Activated effector memory CD4-positive, alpha-beta T cell treated with Interleukin-2 at 50 U/mL for 16 hours (primary cell): ENCODE data around the gene GLP1R.

Source experiments
- DNase-seq: peaks from one replicate; pipeline ENCODE4 v3.0.0-alpha.2; 2020

Gene GLP1R

GRCh38 chr6:39047434-39048327 lies 900 bp upstream of the GLP1R start:
- no peak for DNase-seq

DNA sequence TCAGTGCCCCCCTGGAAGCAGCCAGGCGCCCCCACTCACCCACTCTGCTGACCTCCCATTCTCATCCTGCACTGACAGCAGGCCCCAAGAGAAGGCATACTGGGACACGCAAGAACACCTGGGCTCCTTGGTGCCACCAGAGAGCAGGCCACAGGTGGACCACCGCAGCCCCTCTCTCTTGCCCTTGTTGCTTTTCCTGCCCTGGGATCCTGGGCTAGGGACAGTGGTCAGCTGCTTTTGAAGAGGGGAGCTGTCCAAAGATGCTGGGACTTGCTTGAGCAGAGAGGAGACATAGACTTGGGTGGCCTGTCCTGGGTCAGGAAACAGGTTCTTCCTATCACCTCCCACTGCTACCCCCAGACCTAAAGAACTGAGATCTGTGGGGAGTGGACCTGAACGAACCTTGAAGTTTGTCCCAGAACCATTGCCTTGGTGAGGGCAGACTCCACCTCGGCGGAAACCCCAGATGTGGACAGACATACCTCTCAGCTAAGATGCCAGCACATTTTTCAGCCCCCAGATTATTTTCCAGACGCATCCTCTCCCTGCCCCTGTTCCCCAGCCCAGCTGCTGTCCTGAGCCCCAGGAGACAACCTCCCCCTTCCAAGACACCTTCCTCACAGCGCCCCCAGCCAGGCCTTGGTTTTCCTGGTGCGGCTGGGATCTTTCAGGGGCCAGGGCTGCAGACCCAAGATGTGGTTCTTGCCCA lies 1.1 kb downstream of the GLP1R start:
- DNase-seq = no peak

- no peak for DNase-seq
Measured at GRCh38 chr6:39050453-39051112, 2.0 kb downstream of the GLP1R start.

DNA sequence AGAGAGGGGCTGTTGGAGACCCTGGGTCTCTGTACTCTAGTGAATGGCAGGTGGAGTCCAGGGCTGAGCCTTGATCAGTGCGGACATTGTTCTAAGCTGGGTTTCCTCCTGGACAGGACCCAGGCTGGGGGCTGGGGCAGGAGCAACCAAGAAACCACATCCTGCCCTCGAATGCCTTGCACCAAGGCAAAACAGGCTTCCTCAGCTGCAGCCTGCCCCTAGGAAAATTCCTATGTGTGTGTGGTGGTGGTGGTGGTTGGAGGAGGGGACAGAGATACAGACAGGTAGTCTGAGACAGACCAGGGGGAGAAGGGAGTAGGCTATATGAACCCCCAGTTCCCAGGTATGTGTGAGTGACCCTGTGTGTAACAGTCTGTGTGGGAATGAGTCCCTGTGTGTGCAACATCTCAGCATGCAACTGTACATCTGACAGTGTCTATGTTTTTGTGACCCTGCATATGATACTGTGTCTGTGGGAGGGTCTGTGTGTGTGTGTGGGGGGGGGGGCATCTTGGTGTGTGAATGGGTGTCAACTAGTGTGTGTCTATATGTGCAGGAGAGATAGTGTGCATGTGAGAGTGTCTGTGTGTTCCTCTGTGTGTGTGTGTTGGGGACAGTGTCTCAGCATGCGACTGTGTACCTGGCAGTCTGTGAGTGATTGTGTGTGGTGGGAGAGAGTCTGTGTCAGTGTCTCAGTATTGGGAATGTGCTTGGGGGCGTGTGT lies 3.0 kb downstream of the GLP1R start:
- DNase-seq = no peak

DNA sequence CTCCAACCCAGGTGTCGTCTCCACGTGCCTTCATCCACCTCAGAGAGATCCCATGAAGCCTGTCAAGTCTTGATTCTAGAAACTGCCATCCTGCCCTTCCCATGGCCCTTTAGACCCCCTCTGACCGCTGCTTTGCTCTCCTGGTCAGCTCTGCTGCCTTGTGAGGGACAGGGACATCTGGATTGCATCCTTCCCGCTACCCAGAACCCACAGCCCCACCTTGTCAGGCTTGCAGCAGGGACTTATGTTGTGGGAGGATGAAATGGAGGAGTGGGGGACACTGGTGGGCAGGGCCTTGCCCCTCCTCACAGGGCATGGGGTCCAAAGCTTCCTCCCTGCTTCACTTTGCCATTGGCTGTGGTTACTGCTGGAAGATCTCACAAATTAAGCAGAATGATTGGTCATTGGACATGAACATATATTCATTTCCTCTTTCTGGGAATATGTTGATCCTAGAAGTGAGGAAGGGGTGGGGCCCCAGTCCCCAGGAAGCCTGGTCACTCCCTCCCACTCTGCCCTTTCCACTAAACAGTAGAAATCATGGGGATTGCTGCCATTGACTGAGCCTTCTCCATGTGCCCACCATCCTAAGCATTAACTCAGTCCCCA lies 4.5 kb downstream of the GLP1R start:
- no peak for DNase-seq

DNA sequence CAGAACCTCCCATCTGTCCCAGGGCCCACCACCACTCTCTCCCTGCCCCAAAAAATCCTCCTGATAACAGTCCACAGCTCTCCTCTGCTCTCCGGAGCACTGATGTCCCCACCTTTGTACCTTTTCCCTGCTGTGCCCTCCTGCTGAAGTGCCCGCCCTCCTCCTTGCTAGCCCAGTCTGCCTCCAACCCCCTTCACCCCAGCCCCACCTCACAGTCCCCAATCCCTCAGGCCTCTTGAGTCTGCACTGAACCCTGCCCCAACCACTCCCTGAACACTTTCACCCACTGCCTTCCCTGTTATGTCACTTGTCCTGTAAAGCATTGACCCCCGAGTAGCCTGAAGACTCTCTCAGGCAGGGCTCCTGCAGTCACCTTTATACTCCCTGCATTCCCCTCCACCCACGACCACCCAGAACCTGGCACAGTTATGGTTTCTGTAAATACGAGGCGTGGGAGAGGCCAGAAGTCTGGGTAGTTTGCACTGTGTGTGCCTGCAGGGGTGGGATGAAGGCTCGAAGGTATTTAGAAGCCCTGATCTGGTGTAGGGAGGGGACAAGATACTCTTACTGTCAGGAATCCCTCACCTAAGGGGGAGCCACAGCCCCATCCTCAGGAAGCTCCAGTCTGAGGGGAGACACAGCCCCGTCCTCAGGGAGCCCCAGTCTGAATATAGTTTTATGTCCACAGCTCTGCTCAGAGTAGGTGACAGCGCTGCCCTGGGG lies 5.4 kb downstream of the GLP1R start:
- no peak for DNase-seq

- DNase-seq = no peak
Measured at GRCh38 chr6:39054577-39055142, 6.1 kb downstream of the GLP1R start.

- DNase-seq = no peak
Measured at GRCh38 chr6:39055661-39056060, 7.1 kb downstream of the GLP1R start.

- no peak for DNase-seq
Measured at GRCh38 chr6:39056191-39056590, 7.6 kb downstream of the GLP1R start.

DNA sequence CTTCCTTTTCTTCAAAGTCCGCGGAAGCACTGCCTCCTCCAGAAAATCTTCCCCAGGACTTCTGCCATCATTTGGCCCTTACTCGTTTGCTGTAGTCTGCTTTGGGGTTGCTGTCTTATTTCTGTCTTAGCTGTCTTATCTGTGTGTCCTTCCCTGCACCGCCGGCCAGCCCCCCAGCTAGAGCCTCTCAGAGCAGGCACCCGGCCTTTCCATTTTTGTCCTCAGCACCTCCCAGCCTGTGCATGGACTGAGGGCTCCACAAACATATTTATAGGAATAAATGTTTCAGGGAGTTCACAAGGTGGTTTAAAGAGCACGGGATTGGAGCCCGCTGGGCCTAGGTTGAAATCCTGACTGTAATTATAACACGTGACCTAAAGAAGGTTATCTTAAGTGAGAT lies 8.1 kb downstream of the GLP1R start:
- no peak for DNase-seq

DNA sequence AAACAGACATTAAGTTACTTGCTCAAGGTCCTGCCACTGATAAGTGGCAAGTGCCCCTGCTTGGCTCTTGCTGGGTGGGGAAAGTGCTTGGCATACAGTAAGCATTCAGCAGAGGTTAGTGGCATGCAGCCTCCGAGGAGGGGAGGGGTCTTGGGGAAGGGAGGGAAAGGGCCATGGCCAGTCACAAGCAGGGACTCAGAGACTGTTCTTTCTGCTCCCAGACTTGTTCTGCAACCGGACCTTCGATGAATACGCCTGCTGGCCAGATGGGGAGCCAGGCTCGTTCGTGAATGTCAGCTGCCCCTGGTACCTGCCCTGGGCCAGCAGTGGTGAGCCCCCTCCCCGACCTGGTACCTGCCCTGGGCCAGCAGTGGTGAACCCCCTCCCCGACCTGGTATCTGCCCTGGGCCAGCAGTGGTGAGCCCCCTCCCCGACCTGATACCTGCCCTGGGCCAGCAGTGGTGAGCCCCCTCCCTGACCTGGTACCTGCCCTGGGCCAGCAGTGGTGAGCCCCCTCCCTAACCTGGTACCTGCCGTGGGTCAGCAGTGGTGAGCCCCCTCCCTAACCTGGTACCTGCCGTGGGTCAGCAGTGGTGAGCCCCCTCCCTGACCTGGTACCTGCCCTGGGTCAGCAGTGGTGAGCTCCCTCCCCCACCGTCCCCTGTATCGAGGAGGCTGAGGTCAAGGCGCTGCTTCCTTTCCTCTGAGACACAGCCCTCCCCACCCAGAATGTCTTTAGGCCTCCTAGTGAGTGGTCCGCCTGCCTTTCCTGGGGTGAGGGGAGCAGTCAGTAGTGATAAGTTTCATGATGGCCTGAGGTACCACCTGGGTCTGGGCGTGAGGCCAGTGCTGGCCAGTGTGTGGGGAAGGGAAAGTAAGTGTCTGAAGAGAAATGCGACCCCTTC lies 8.9 kb downstream of the GLP1R start:
- no peak for DNase-seq

DNA sequence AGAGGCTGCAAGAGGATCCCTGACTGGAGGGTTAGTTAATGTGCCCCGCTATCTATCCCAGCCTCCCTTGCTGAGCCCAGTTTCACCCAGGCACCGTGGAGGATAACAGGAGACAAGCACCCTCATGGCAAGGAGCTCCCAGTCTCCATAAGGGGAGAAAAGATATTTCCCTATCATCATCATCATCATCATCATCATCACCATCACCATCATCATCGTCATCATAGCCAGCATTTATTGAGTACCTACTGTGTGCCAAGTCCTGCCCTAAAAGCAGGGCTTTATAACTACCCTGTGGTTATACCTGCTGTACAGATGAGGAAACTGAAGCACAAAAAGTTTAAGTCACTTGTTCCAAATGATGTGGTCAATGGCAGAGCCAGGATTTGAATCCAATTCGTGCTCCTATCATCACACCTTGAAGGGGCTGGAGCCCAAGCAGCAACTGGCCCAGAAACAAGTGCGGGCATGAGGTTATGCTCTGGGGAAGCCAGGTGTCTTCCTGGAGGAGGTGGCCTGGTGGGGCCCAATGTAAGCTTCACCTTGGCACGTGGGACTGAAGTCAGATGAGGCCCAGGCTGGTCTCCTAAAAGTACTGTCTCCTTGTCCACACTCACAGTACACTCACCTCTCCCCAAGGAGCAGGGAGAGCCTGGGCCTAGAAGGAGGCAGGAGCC lies 10.0 kb downstream of the GLP1R start:
- no peak for DNase-seq

DNA sequence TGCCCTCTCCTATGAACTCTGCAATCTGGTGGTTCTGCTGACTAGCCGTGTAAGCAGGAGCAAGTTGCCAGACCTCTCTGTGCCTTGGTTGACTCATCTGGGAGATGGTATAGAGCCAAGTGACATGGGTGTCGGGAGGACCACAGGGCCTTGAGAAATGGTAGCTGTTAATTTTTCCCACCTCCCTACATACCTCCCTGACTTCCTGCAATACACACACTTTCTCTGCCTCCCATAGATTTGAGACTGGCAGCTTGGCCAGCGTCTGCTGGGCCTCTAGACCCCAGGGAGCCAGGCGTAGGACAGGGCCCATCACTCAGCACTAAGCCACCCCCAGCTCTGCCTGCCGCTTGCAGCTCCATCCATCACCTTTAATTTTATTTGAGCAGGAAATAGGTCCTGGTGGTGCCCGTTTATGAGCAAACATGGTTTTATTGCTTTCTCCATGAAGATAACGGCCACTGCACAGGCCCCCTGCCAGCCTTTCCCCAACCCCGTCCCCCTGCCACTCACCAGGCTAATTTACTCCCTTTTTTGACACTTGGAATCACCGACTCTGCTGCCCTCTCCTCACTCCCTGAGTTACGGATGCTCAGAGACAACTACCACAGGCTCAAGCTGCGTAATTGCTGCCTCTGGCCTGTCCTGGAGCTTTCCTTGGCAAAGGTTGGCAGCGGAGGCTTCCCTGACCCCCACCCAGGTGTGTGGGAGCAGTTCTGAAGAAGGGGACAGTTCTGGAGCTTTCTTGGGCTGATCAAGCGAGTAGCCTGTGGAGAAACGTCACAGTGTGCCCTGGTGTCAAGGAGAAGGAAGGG lies 11.1 kb downstream of the GLP1R start:
- DNase-seq = no peak

DNA sequence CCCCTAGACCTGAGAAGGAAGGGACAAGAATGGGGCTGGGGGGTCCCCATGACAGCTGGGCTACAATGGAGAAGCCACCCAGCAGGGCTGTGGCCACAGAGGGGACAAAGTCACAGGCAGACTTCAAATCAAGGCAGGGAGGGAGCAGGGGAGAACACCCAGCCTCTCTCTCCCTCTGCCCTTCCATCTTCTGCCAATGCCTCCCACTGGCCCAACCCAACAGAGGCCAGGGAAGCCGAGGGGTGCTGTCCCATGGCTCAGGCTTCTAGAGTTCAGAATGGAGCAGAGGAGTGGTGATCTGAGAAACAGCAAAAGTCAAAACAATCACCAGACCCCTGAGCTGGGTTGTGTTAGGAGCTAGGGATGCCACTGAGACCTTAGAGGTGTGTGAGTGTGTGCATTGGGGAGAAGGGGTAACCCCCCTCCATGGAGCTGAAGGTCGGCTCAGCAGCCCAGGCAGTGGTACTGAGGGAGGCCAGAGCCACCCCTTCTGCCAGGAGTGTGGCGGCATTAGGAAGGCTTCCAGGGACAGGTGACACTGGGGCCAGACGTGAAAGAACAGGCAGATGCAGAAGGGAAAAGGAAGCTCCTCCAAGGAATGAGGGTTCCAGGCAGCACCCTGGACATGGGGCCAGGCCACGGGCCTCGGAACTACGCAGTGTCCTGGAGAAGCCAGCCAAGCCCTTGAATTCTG lies 12.0 kb downstream of the GLP1R start:
- no peak for DNase-seq

DNA sequence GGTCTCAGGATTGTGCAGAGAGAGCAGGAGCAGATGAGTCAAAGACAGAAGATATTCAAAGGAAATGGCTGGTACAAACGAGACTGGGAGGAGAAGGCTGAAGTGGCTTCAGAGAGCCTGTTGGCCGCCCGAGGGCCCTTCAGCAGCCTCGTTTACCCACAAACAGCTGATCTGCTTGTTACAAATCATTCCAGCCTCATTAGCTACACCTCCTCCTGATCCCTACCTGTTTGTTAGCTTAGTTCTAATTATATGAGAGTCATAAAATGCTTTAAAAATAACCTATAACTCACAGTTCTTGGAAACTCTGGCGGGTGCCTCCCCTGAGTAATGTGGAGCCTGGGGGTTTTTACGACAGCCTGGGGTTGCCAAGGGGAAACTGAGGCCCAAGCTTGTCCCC lies 12.6 kb downstream of the GLP1R start:
- no peak for DNase-seq

- no peak for DNase-seq
Measured at GRCh38 chr6:39061588-39061987, 13.0 kb downstream of the GLP1R start.

DNA sequence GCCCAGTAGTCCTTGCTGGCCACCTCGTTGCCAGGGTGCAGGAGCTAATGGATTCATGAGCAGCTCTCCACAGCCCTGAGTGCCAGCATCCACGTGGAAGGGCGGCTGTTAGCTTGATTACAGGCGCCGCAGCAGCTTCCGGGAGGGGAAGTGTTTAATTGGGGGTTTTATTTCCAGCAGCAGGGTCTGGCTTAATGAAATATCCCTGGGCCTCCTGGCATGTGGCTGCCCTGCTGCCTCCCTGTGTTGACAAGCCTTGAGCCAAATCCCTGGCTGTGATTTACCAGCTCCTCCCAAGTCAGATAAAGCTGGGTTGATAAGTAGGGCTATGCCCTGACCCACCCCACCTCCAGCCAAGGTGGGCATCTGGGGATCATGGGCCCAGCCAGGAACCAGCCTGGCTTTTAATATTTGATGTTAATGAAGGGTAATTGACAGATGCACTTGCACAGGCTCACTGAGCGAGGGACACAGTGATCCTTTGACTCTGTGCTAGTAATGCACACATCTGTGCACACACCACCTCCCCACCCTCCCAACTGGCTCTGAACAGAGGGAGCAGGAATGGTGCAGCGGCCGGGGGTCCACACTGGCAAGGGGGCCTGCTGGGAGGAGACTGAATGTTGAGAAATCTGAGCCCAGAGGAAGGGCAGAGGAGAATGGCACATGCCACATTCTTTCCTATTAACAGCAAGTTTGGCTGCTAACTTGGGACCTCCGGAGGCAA lies 13.6 kb downstream of the GLP1R start:
- no peak for DNase-seq

- no peak for DNase-seq
Measured at GRCh38 chr6:39063526-39063925, 14.9 kb downstream of the GLP1R start.
